ENCODE results near the gene ATP10A. TPM values are rescaled to one million over a fixed set of nuclear protein-coding genes. Genes with fewer than 3 reads are reported as not detected.

The ATP10A gene
- total RNA-seq, 1 experiment from 2014 or later: 3.9 TPM

GRCh38 chr15:25874379-25874778 lies 11.3 kb upstream of the ATP10A start:
- no peaks in the 10 kb centered on the region for H3K27me3 Mint-ChIP-seq (ENCODE audit: low read depth)
- H3K56ac ChIP-seq (ENCODE audit: insufficient read length, low read depth, low read length): no peak overlapping the region
- TF ChIP-seq CTCF (conservative IDR thresholded peaks at IDR 0.05): no peak

More at GRCh38 chr15:25874379-25874778, 11.3 kb upstream of the ATP10A start:
- H2BK12ac ChIP-seq (ENCODE audit: insufficient read length, low read depth, low read length): no peak overlapping the region
- no peak overlapping the region for H3K14ac ChIP-seq (ENCODE audit: insufficient read depth, low read length)
- no peak overlapping the region for H3K4ac ChIP-seq (ENCODE audit: low read depth, low read length)
- H4K5ac ChIP-seq (ENCODE audit: insufficient read length, low read depth, low read length): no peak overlapping the region
- no peak overlapping the region for H2AFZ ChIP-seq (ENCODE audit: low read length)
- no peaks in the 10 kb centered on the region for H3K9me3 ChIP-seq (ENCODE audit: control insufficient read depth, low read depth, low read length)
- no peaks in the 10 kb centered on the region for H4K20me1 ChIP-seq (ENCODE audit: control insufficient read depth, insufficient read depth, insufficient read length)
- no peaks in the 10 kb centered on the region for H3K23me2 ChIP-seq (ENCODE audit: insufficient read length, low read depth, low read length, poor library complexity, severe bottlenecking)
- Mint-ChIP-seq H3K27ac (no peak overlapping the region; a peak in 1 of 7 replicates), H3K4me1 (no peaks in the 10 kb centered on the region; a peak in 1 of 4 replicates), H3K36me3 (ENCODE audit: insufficient read depth in 1 of 3, low read depth in 3 of 3) (no peaks in the 10 kb centered on the region), H3K9me3 (no peaks in the 10 kb centered on the region), H3K4me3 (no peak overlapping the region)
- no peak overlapping the region for H3K23ac ChIP-seq (ENCODE audit: insufficient read length, low read depth, low read length)
- H3K18ac ChIP-seq (ENCODE audit: insufficient read length, low read depth, low read length): no peak overlapping the region
- H2BK15ac ChIP-seq (ENCODE audit: low read depth, low read length): no peak overlapping the region
- H4K91ac ChIP-seq (ENCODE audit: insufficient read length, low read depth, low read length): no peak overlapping the region
- H3K4me1 ChIP-seq (ENCODE audit: insufficient read depth, low read length): peaks cover 2% of the 10 kb centered on the region; the same call in 1 of the 2 replicates
- no peaks in the 10 kb centered on the region for H3K79me2 ChIP-seq (ENCODE audit: insufficient read depth, low read length)
- H3K79me1 ChIP-seq (ENCODE audit: insufficient read depth, low read depth, low read length, poor library complexity, severe bottlenecking): no peaks in the 10 kb centered on the region
- no peaks in the 10 kb centered on the region for H3K27me3 ChIP-seq (ENCODE audit: insufficient read depth, low read length)
- H3K4me2 ChIP-seq (ENCODE audit: insufficient read depth, insufficient read length, low read length): no peak overlapping the region
- H3K27ac ChIP-seq (ENCODE audit: insufficient read length, low read depth, low read length): no peak overlapping the region
- no peak overlapping the region for H3T11ph ChIP-seq (ENCODE audit: low read length)
- no peak overlapping the region for H2BK20ac ChIP-seq (ENCODE audit: low read depth, low read length, poor library complexity, severe bottlenecking)
- H2BK120ac ChIP-seq (ENCODE audit: low read depth, low read length, poor library complexity, severe bottlenecking): no peak overlapping the region
- H2AK5ac ChIP-seq (ENCODE audit: insufficient read length, low read length): no peak overlapping the region
- H4K8ac ChIP-seq (replicated peaks; ENCODE audit: insufficient read length, low read depth, low read length): no peak overlapping the region
- no peak overlapping the region for H2BK5ac ChIP-seq (ENCODE audit: insufficient read length, low read length)
- no peak overlapping the region for H3K9ac ChIP-seq (ENCODE audit: extremely low read depth, insufficient read length, low read length)
- DNase-seq: no peak
